ENCODE data around the gene AAK1.
"Not testable (repeated sequence)": the region's sequence is repeated elsewhere in the genome, so short reads cannot be mapped to it uniquely, and the experiment has no call there.

The AAK1 gene

GRCh38 chr2:69422198-69422597, 221.3 kb downstream of the AAK1 start:
- no peak for DNase-seq (ENCODE audit: extremely low read depth, low read depth)
- TF ChIP-seq, protein P1, sequence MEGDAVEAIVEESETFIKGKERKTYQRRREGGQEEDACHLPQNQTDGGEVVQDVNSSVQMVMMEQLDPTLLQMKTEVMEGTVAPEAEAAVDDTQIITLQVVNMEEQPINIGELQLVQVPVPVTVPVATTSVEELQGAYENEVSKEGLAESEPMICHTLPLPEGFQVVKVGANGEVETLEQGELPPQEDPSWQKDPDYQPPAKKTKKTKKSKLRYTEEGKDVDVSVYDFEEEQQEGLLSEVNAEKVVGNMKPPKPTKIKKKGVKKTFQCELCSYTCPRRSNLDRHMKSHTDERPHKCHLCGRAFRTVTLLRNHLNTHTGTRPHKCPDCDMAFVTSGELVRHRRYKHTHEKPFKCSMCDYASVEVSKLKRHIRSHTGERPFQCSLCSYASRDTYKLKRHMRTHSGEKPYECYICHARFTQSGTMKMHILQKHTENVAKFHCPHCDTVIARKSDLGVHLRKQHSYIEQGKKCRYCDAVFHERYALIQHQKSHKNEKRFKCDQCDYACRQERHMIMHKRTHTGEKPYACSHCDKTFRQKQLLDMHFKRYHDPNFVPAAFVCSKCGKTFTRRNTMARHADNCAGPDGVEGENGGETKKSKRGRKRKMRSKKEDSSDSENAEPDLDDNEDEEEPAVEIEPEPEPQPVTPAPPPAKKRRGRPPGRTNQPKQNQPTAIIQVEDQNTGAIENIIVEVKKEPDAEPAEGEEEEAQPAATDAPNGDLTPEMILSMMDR (IDR thresholded peaks at IDR 0.05; ENCODE audit: low read depth, low read length, missing control alignments) = no peak
- H3K4me3 ChIP-seq (replicated peaks; ENCODE audit: low read depth, low read length) = no peak overlapping the region

DNA sequence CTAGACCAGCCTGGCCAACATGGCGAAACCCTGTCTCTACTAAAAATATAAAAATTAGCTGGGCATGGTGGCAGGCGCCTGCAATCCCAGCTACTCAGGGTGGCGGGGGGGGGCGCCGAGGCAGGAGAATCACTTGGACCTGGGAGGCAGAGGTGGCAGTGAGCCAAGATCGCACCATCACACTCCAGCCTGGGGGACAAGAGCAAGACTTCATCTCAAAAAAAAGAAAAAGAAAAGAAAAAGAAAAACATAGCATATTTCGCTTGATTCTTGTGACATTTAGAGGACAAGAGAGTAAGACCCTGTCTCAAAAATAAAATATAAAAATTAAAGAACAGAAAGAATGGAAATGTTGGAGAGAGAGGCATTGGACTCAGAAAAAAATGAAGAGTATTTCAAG, 224.4 kb downstream of the AAK1 start:
- H3K4me3 ChIP-seq (replicated peaks; ENCODE audit: low read depth, low read length); DNase-seq (ENCODE audit: extremely low read depth, low read depth): not testable (repeated sequence)

- TF ChIP-seq, protein P1 (IDR thresholded peaks at IDR 0.05; ENCODE audit: low read depth, low read length, missing control alignments) = no peak
- DNase-seq (ENCODE audit: extremely low read depth, low read depth) = no peak
- H3K4me3 ChIP-seq (replicated peaks; ENCODE audit: low read depth, low read length) = no peak overlapping the region
Measured at GRCh38 chr2:69416147-69416546, 227.4 kb downstream of the AAK1 start.

Measured in HFF-Myc (cell line).